Caco-2 (cell line): ENCODE data around the gene RHBDL2. TPM values are rescaled to one million over a fixed set of nuclear protein-coding genes. Genes with fewer than 3 reads are reported as not detected.
A peak's percentile ranks its signal among the peaks of the same experiment; 100 is the strongest.
"Not testable (repeated sequence)": the region's sequence is repeated elsewhere in the genome, so short reads cannot be mapped to it uniquely, and the experiment has no call there.

Experiments
- BruUV-seq: library from RNA; stranded (reverse); fragments of 400-500 nt; replicated peaks from 2 replicates; lab custom pipeline; 2021; lab: Mats Ljungman, UMichigan
- CTCF ChIA-PET: fragments of 300-600 bp; sonication (Branson Sonifier 250); formaldehyde crosslinking; loops from one replicate; lab custom pipeline; 2022; ENCODE audit warnings: antibody characterized with exemption; lab: Charles Lee
- POLR2A ChIA-PET: fragments of 300-600 bp; sonication (Branson Sonifier 250); formaldehyde crosslinking; loops from one replicate; lab custom pipeline; 2022; ENCODE audit warnings: antibody characterized with exemption; lab: Charles Lee
- DNase-seq, 2 experiments: peaks; one replicate each; pipeline versions ENCODE4 v3.0.0 to v3.0.0-alpha.2; 2020 to 2022
- H3K27me3 ChIP-seq: replicated peaks from 2 replicates; pipeline ENCODE4 v1.6.0; 2011; ENCODE audit warnings: low read length; ENCODE audit not compliant: control insufficient read depth, insufficient read depth
- H3K36me3 ChIP-seq: 2 replicates; pipeline ENCODE4 v1.5.1; 2011; ENCODE audit warnings: low read length; ENCODE audit not compliant: control insufficient read depth, insufficient read depth
- H3K4me1 ChIP-seq: fragments of 250-450 bp; sonication (Bioruptor Pico); 2 replicates; pipeline ENCODE4 v1.5.1; 2020; ENCODE audit warnings: mild to moderate bottlenecking
- H3K4me3 ChIP-seq: 2 replicates; pipeline ENCODE4 v1.5.1; 2011; ENCODE audit warnings: low read depth, mild to moderate bottlenecking, control low read depth, low read length
- H3K9me3 ChIP-seq: fragments of 250-450 bp; sonication (Bioruptor Pico); 2 replicates; pipeline ENCODE4 v1.5.1; 2020; ENCODE audit warnings: mild to moderate bottlenecking, moderate library complexity
- H3K27ac Mint-ChIP-seq: one replicate; pipeline ENCODE4 v1.8.0; 2022; ENCODE audit warnings: mixed read lengths; ENCODE audit not compliant: unreplicated experiment
- H3K27me3 Mint-ChIP-seq: one replicate; pipeline ENCODE4 v1.8.0; 2022; ENCODE audit warnings: mixed read lengths; ENCODE audit not compliant: insufficient read depth, unreplicated experiment
- H3K36me3 Mint-ChIP-seq: one replicate; pipeline ENCODE4 v1.8.0; 2022; ENCODE audit warnings: mild to moderate bottlenecking, mixed read lengths; ENCODE audit not compliant: insufficient read depth, unreplicated experiment
- H3K4me1 Mint-ChIP-seq: one replicate; pipeline ENCODE4 v1.8.0; 2022; ENCODE audit warnings: low read depth, mixed read lengths; ENCODE audit not compliant: unreplicated experiment
- H3K4me3 Mint-ChIP-seq: one replicate; pipeline ENCODE4 v1.8.0; 2022; ENCODE audit warnings: mild to moderate bottlenecking, moderate library complexity, mixed read lengths; ENCODE audit not compliant: unreplicated experiment
- H3K9me3 Mint-ChIP-seq: one replicate; pipeline ENCODE4 v1.8.0; 2022; ENCODE audit warnings: mixed read lengths; ENCODE audit not compliant: unreplicated experiment
- intact Hi-C: fragments of 100-400 bp; cut with micrococcal nuclease; formaldehyde crosslinking; loops from one replicate; pipeline ENCODE4 v1.10.0; 2022; ENCODE audit not compliant: unreplicated experiment
- total RNA-seq: library from RNA; stranded (reverse); gene quantifications from 2 replicates; pipeline ENCODE4 v1.2.3, GENCODE V29; 2022
- TF ChIP-seq, protein P1 (sequence below), 2 experiments: fragments of 200-600 bp in 1 of 2; IDR thresholded peaks; 1 replicate in 1 of 2; 2 replicates in 1 of 2; pipeline versions ENCODE4 v1.5.1 to v1.8.0; 2011 to 2022; ENCODE audit warnings: antibody characterized with exemption in 1 of 2, control low read depth in 1 of 2, inconsistent platforms in 1 of 2, low read depth in 1 of 2, low read length in 1 of 2, mild to moderate bottlenecking in 1 of 2, moderate library complexity in 1 of 2; ENCODE audit not compliant: insufficient read depth in 1 of 2, severe bottlenecking in 1 of 2, unreplicated experiment in 1 of 2

RHBDL2 gene
- total RNA-seq, 1 experiment from 2014 or later, result not detected

DNA sequence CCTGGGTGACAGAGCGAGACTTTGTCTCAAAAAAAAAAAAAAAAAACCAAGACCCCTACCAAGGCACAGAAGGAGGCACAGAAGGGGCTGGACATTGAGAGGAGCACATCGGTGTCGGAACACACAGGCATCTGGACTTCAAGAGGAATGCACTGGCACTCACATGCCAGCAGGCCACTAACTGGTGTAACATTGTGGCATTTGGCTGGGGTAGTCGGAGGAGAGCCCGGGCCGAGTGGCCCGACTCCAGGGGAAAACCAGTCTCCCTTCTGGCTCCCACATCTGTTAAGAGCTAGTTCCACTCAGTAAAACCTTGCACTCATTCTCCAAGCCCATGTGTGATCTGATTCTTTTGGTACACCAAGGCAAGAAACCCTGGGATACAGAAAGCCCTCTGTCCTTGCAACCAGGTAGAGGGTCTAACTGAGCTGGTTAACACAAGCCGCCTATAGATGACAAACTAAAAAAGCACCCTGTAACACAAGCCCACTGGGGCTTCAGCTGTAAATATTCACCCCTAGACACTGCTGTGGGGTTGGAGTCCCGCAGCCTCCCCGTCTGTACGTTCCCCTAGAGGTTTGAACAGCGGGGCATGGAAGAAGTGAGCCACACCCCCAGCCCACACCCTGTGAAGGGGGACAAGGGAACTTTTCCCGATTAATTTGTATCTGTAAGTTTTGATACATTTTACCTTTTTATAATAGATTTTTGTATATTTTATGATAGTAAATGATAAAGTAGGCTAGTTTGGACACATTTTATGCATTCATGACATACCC is 32.2 kb upstream of the RHBDL2 start:
- Mint-ChIP-seq H3K4me1 (peaks cover 2% of the 10 kb centered on the region), H3K27ac (no peak overlapping the region), H3K4me3 (no peak overlapping the region), H3K9me3 (no peaks in the 10 kb centered on the region), H3K36me3 (no peaks in the 10 kb centered on the region), H3K27me3 (no peaks in the 10 kb centered on the region)
- intact Hi-C loops, result no loop called here
- no peaks in the 10 kb centered on the region for H3K27me3 ChIP-seq
- POLR2A ChIA-PET, result no interaction called here
- TF ChIP-seq, protein P1, sequence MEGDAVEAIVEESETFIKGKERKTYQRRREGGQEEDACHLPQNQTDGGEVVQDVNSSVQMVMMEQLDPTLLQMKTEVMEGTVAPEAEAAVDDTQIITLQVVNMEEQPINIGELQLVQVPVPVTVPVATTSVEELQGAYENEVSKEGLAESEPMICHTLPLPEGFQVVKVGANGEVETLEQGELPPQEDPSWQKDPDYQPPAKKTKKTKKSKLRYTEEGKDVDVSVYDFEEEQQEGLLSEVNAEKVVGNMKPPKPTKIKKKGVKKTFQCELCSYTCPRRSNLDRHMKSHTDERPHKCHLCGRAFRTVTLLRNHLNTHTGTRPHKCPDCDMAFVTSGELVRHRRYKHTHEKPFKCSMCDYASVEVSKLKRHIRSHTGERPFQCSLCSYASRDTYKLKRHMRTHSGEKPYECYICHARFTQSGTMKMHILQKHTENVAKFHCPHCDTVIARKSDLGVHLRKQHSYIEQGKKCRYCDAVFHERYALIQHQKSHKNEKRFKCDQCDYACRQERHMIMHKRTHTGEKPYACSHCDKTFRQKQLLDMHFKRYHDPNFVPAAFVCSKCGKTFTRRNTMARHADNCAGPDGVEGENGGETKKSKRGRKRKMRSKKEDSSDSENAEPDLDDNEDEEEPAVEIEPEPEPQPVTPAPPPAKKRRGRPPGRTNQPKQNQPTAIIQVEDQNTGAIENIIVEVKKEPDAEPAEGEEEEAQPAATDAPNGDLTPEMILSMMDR (IDR thresholded peaks at IDR 0.05; ENCODE audit: insufficient read depth in 1 of 2, low read depth in 1 of 2, low read length in 1 of 2, severe bottlenecking in 1 of 2, unreplicated experiment in 1 of 2), result no peak
- H3K4me3 ChIP-seq, result no peak overlapping the region
- peaks cover 8% of the 10 kb centered on the region for H3K4me1 ChIP-seq
- no peak for DNase-seq
- CTCF ChIA-PET, result no interaction called here
- peaks cover 4% of the 10 kb centered on the region; the same call in 1 of the 2 replicates for H3K9me3 ChIP-seq
- H3K36me3 ChIP-seq, result no peaks in the 10 kb centered on the region
- BruUV-seq, result no TSS peak

DNA sequence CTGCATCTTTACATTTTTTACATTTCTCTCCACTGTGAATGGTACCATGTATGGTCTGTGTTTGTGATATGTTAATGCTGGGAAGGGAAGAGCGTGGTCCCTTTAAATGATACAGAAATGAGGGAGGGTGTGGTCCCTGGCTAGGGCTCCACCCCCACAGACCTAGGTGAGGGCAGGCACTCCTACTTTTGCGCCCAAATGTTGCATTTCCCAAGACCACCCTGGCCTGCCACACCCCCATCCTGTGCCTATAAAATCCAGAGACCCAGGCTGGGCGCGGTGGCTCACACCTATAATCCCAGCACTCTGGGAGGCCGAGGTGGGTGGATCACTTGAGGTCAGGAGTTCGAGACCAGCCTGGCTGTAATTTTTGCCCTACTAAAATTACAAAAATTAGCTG is 31.5 kb upstream of the RHBDL2 start:
- H3K27ac Mint-ChIP-seq, CTCF ChIA-PET, BruUV-seq, H3K27me3 ChIP-seq, H3K4me1 Mint-ChIP-seq, DNase-seq, H3K4me3 Mint-ChIP-seq, H3K9me3 ChIP-seq, H3K36me3 Mint-ChIP-seq, H3K27me3 Mint-ChIP-seq, H3K4me3 ChIP-seq, H3K36me3 ChIP-seq, POLR2A ChIA-PET, H3K9me3 Mint-ChIP-seq, intact Hi-C loops: not testable (repeated sequence)
- H3K4me1 ChIP-seq, result peaks cover 13% of the 10 kb centered on the region

DNA sequence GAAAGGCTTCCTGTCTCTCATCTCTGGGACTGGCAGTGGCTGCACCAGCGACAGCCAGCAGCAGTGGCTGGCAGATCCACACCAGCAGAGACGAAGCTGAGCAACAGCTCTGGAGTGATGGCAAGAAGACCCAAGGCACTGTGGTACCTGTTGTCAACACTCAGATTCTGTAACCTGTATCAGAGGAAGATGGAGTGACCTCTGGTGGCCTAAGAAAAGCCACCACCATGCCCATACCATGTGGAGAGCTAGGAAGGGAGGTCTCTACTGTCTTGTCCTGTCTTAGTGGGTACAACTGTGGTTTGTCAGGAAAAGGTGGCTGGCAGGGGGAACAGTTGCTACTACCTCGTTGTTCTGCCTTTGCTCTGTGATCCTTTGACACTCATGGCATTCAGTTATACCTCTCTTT is 22.5 kb upstream of the RHBDL2 start:
- Mint-ChIP-seq H3K27ac (no peak overlapping the region), H3K36me3 (no peaks in the 10 kb centered on the region), H3K27me3 (no peaks in the 10 kb centered on the region), H3K9me3 (no peaks in the 10 kb centered on the region), H3K4me1 (peaks cover 18% of the 10 kb centered on the region), H3K4me3 (no peak overlapping the region)
- Histone ChIP-seq H3K9me3 (no peaks in the 10 kb centered on the region), H3K4me1 (peaks cover 11% of the 10 kb centered on the region), H3K4me3 (no peak overlapping the region), H3K36me3 (no peaks in the 10 kb centered on the region), H3K27me3 (no peaks in the 10 kb centered on the region)
- DNase-seq, result peak in 1 of 2 experiments; percentile 10
- CTCF ChIA-PET, result interaction anchor here (0.7 to 1.3 kb wide), 3 partner anchors 18 to 45 kb away, joined by 3 read pairs; no protein-coding TSS in a partner anchor
- BruUV-seq, result no TSS peak
- POLR2A ChIA-PET, result no interaction called here
- intact Hi-C loops, result no loop called here
- TF ChIP-seq, protein P1 (IDR thresholded peaks at IDR 0.05; ENCODE audit: insufficient read depth in 1 of 2, low read depth in 1 of 2, low read length in 1 of 2, severe bottlenecking in 1 of 2, unreplicated experiment in 1 of 2), result peak in 1 of 2 experiments; percentile 17
